Stimulated activated naive CD8-positive, alpha-beta T cell treated with anti-CD3 and anti-CD28 coated beads, Interleukin-15, Interleukin-2, amounts not matched to agents 100 ng/mL and 50 ng/mL, for 24 hours (primary cell): ENCODE data around the gene ZNHIT6.

ENCODE experiments used
- H3K27ac Mint-ChIP-seq: one replicate; pipeline ENCODE4 v1.8.0; 2021; ENCODE audit warnings: mild to moderate bottlenecking, mixed read lengths
- H3K27me3 Mint-ChIP-seq: one replicate; pipeline ENCODE4 v1.8.0; 2021; ENCODE audit warnings: mixed read lengths
- H3K36me3 Mint-ChIP-seq: one replicate; pipeline ENCODE4 v1.8.0; 2021; ENCODE audit warnings: low read depth, mixed read lengths
- H3K4me1 Mint-ChIP-seq: one replicate; pipeline ENCODE4 v1.8.0; 2021; ENCODE audit warnings: low read depth, mixed read lengths
- H3K4me3 Mint-ChIP-seq: one replicate; pipeline ENCODE4 v1.8.0; 2021; ENCODE audit warnings: mild to moderate bottlenecking, mixed read lengths
- H3K9me3 Mint-ChIP-seq: one replicate; pipeline ENCODE4 v1.8.0; 2021; ENCODE audit warnings: mixed read lengths

The ZNHIT6 gene

GRCh38 chr1:85689775-85690404 is 18.3 kb downstream of the ZNHIT6 start:
- H3K9me3 Mint-ChIP-seq: no peaks in the 10 kb centered on the region
- H3K27ac Mint-ChIP-seq: no peak overlapping the region
- no peak overlapping the region for H3K4me3 Mint-ChIP-seq
- no peaks in the 10 kb centered on the region for H3K27me3 Mint-ChIP-seq
- peaks cover 14% of the 10 kb centered on the region for H3K4me1 Mint-ChIP-seq
- H3K36me3 Mint-ChIP-seq: peaks cover 59% of the 10 kb centered on the region

GRCh38 chr1:85683292-85684025 is 24.8 kb downstream of the ZNHIT6 start:
- H3K27ac Mint-ChIP-seq: no peak overlapping the region
- H3K9me3 Mint-ChIP-seq: no peaks in the 10 kb centered on the region
- no peaks in the 10 kb centered on the region for H3K27me3 Mint-ChIP-seq
- H3K4me3 Mint-ChIP-seq: no peak overlapping the region
- H3K4me1 Mint-ChIP-seq: no peaks in the 10 kb centered on the region
- peaks cover 42% of the 10 kb centered on the region for H3K36me3 Mint-ChIP-seq

DNA sequence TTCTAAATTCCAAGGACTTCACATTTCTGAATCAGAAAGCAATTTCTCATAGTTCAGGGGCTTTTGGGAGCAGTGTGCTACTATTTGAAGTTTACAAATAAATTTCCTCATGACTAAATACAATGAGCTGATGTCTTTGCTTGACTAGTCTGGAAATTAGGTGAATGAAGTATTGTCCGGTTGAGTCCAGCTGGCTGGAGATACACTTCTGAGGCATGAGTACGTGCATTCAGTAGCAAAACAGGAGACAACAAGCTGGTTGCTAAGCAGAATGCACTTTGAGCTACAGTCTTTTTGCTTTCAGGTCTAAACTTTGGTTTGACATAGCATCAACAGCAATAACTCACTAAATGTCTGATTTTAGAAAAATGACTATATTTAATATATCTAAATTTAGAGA is 27.1 kb downstream of the ZNHIT6 start:
- Mint-ChIP-seq H3K4me1 (no peaks in the 10 kb centered on the region), H3K4me3 (no peak overlapping the region), H3K27me3 (no peaks in the 10 kb centered on the region), H3K36me3 (peaks cover 44% of the 10 kb centered on the region), H3K27ac (no peak overlapping the region), H3K9me3 (no peaks in the 10 kb centered on the region)

DNA sequence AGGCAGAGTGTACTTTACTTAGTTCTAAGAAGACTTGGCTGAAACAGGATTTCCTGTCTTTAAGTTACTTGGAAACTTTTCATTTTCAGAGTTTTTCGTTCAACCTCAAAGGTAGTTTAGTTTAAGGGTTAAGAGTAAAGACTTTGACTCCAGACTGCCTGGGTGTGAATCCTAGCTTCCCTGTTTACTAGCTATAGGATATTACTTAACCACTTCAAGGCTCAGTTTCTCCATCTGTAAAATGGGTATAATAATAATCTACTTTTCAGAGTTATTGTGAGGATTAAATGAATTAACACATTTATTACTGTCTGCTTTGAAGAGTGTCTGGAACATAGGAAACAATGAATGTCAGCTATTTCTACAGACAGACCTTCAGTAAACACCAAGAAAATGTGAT is 30.0 kb downstream of the ZNHIT6 start:
- H3K36me3 Mint-ChIP-seq: peaks cover 55% of the 10 kb centered on the region
- H3K4me3 Mint-ChIP-seq: no peak overlapping the region
- H3K9me3 Mint-ChIP-seq: no peaks in the 10 kb centered on the region
- H3K27me3 Mint-ChIP-seq: no peaks in the 10 kb centered on the region
- no peaks in the 10 kb centered on the region for H3K4me1 Mint-ChIP-seq
- no peak overlapping the region for H3K27ac Mint-ChIP-seq

GRCh38 chr1:85677656-85678055 is 30.6 kb downstream of the ZNHIT6 start:
- no peaks in the 10 kb centered on the region for H3K9me3 Mint-ChIP-seq
- no peaks in the 10 kb centered on the region for H3K27me3 Mint-ChIP-seq
- no peaks in the 10 kb centered on the region for H3K4me1 Mint-ChIP-seq
- peaks cover 53% of the 10 kb centered on the region for H3K36me3 Mint-ChIP-seq
- H3K27ac Mint-ChIP-seq: no peak overlapping the region
- H3K4me3 Mint-ChIP-seq: no peak overlapping the region

DNA sequence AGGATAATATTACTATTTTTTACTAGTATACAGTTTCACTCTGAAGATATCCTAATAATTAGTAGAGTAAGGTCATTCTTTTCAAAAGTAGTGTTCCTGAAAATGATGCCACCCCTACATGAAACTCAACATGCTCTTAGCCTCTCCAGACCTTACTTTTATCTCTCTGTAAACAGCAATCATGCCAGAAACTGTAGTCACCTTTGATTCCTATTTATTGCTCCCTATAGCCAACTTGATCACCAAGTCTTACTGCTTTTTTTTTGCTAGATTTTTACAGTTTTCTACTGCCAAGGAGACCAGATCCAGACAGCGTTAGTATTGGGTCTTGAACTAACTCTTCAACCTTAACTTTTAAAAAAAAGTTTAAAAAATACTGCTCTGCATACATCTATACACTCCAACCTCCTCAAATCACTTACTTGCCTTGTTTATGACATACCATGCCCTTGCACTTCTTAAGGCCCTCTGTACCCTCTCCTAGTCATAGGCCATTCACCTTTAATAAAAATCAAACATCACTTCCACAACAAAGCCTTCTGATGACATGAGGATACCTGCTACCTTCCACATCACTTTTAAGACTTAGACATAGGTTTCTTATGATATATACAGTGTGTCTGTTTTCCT is 36.1 kb downstream of the ZNHIT6 start:
- no peaks in the 10 kb centered on the region for H3K27me3 Mint-ChIP-seq

GRCh38 chr1:85665932-85666331 is 42.3 kb downstream of the ZNHIT6 start:
- Mint-ChIP-seq H3K27me3 (no peaks in the 10 kb centered on the region), H3K9me3 (no peaks in the 10 kb centered on the region), H3K4me3 (no peak overlapping the region), H3K27ac (no peak overlapping the region), H3K4me1 (no peaks in the 10 kb centered on the region), H3K36me3 (peaks cover 69% of the 10 kb centered on the region)

More for the DNA sequence above, 36.1 kb downstream of the ZNHIT6 start:
- H3K9me3 Mint-ChIP-seq: no peaks in the 10 kb centered on the region
- peaks cover 68% of the 10 kb centered on the region for H3K36me3 Mint-ChIP-seq
- no peak overlapping the region for H3K4me3 Mint-ChIP-seq
- H3K4me1 Mint-ChIP-seq: no peaks in the 10 kb centered on the region
- H3K27ac Mint-ChIP-seq: no peak overlapping the region

GRCh38 chr1:85663382-85663781 is 44.9 kb downstream of the ZNHIT6 start:
- no peak overlapping the region for H3K4me3 Mint-ChIP-seq
- no peaks in the 10 kb centered on the region for H3K27me3 Mint-ChIP-seq
- H3K36me3 Mint-ChIP-seq: peaks cover 50% of the 10 kb centered on the region
- no peaks in the 10 kb centered on the region for H3K9me3 Mint-ChIP-seq
- H3K4me1 Mint-ChIP-seq: no peaks in the 10 kb centered on the region
- H3K27ac Mint-ChIP-seq: no peak overlapping the region

DNA sequence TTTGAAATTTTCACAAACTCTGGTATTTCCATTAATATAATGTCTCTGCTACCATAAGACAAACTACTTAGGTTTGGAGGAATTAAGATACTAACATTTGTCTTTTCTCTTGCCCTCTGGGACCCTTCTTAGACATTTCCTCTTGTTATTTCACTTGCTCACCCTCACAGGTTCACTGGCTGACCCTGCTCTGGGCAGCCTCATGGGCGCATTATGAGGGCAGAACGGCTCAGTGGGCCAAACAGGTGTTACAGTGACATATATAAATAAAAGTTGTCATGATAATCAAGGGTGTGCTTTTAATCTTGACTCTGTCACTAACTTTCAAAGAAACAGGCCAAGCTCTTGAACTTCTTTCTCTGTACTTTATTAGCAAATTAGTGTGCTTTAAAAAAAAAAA is 46.5 kb downstream of the ZNHIT6 start:
- H3K4me3 Mint-ChIP-seq: no peak overlapping the region
- no peaks in the 10 kb centered on the region for H3K27me3 Mint-ChIP-seq
- peaks cover 41% of the 10 kb centered on the region for H3K36me3 Mint-ChIP-seq
- no peaks in the 10 kb centered on the region for H3K4me1 Mint-ChIP-seq
- no peak overlapping the region for H3K27ac Mint-ChIP-seq
- H3K9me3 Mint-ChIP-seq: no peaks in the 10 kb centered on the region

DNA sequence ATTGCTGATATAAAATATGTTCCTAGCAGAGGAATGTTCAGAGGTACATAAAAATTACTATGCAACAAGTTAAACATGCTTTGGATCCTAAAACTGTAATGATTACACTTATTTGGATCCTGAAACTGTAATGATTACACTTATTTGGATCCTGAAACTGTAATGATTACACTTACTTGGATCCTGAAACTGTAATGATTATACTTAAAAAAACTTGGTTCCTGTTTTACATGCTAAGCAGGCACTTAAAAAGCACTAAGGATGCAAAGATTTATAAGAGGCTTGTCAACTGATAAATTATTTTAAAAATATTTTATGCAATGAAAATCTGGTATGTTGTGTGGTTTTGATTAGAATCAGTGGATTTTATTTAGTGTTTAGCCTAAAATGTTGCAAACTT is 47.7 kb downstream of the ZNHIT6 start:
- Mint-ChIP-seq H3K9me3 (no peaks in the 10 kb centered on the region), H3K27me3 (no peaks in the 10 kb centered on the region), H3K4me1 (no peaks in the 10 kb centered on the region), H3K4me3 (no peak overlapping the region), H3K27ac (no peak overlapping the region), H3K36me3 (peaks cover 45% of the 10 kb centered on the region)

DNA sequence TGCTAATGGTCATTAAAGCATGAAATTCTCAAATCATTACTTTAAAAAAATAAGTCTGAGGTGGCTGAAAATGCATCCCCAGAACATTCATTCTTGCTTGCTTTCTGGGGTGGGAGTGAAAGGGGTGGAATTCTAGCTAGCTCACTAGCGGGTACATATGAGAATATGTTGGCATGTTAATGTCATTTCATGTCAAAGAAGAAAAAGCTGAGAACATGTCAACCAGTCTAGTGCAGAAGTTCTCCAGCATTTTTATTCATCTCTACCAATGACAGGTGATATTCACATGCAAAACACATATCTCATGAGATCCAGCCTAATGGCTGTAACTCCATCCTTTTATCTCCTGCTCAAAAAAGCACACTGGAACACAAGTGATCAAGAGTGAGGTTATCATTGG is 49.1 kb downstream of the ZNHIT6 start:
- Mint-ChIP-seq H3K4me3 (no peak overlapping the region), H3K27ac (no peak overlapping the region), H3K27me3 (no peaks in the 10 kb centered on the region), H3K9me3 (no peaks in the 10 kb centered on the region), H3K4me1 (no peaks in the 10 kb centered on the region), H3K36me3 (peaks cover 46% of the 10 kb centered on the region)

DNA sequence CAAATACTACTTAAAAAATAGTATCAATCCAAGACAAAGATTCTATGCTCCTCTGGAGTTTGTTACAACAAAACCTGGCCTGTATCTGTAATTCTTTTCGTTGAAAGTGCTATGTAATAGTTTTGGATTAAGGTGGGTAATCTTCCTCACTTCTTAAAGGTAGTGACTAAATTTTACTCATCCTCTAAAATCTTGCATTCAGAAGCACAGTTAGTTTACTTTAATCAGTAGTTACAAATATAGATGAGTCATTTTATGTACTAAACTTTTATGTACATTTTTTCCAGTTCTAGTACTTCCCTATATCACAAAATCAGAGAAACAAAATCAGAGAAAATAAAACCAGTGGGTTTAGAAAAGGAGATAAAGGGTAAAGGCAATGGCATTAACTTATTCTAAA is 51.3 kb downstream of the ZNHIT6 start:
- Mint-ChIP-seq H3K4me3 (no peak overlapping the region), H3K36me3 (peaks cover 55% of the 10 kb centered on the region), H3K9me3 (peaks cover 4% of the 10 kb centered on the region), H3K27me3 (no peaks in the 10 kb centered on the region), H3K27ac (no peak overlapping the region), H3K4me1 (no peaks in the 10 kb centered on the region)

GRCh38 chr1:85656256-85656655 is 52.0 kb downstream of the ZNHIT6 start:
- Mint-ChIP-seq H3K27ac (no peak overlapping the region), H3K9me3 (peaks cover 4% of the 10 kb centered on the region), H3K27me3 (no peaks in the 10 kb centered on the region), H3K36me3 (peaks cover 55% of the 10 kb centered on the region), H3K4me3 (no peak overlapping the region), H3K4me1 (no peaks in the 10 kb centered on the region)

DNA sequence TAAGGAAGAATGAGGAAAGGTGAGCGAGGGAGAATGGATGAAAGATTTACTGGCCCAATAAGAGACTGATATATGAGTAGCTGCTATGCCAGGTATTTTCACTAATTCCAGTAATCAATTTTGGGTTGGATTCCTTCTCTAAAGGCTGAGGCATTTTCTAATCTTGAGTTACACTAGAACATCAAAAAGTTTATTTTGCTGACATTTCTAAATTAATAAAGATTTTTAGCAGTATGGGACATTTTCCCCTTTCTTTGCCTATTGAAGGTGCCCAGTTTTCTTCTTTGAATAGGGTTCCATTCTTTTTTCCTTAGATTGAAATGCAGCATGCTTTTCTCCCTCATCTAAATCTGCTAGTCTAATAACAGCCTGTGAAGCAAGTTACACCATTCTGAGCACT is 52.9 kb downstream of the ZNHIT6 start:
- Mint-ChIP-seq H3K27ac (no peak overlapping the region), H3K4me3 (no peak overlapping the region), H3K4me1 (no peaks in the 10 kb centered on the region), H3K9me3 (peaks cover 7% of the 10 kb centered on the region), H3K36me3 (peaks cover 60% of the 10 kb centered on the region), H3K27me3 (no peaks in the 10 kb centered on the region)

DNA sequence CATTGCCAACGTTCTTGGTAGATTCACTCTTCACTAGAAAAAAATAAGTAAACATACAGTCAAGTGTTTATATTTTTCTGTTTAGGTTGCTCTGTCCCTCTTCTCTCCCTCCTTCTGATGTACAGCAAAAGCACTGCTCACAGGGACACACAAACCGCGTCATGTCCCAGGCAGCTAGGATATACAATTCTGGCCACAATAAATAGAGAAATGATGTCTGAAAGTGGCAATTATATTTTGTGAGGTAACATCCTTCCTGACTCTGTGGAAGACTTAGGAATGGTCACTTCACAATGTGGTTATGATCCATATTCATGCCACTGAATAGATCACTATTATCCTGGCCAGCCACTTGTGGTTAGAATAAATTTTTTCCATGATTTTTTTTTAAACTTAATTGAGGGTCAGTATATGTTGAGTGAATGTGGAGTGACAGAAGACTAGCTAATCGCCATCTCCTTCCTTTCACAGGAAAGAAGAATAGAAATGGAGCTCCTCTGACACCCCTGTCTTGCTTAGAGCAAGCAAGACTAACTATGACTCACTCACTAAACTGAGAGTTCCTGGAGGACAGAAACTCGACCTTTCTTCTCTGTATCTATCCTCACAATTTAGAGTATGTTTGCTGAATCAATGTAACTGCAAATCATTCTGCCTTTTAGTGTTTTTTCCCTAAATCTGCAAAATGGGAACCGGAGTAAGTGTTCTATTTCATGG is 54.0 kb downstream of the ZNHIT6 start:
- Mint-ChIP-seq H3K9me3 (peaks cover 12% of the 10 kb centered on the region), H3K27ac (no peak overlapping the region)

More for the DNA sequence above, 54.0 kb downstream of the ZNHIT6 start:
- Mint-ChIP-seq H3K27me3 (no peaks in the 10 kb centered on the region), H3K36me3 (peaks cover 71% of the 10 kb centered on the region), H3K4me1 (no peaks in the 10 kb centered on the region), H3K4me3 (no peak overlapping the region)
